Ishikawa (cell line): Measurements from ENCODE around the gene APOA4.
A peak's percentile ranks its signal among the peaks of the same experiment; 100 is the strongest.

Experiments
- CEBPB ChIP-seq: IDR thresholded peaks from 2 replicates; pipeline ENCODE4 v1.6.1; 2012
- CREB1 ChIP-seq: IDR thresholded peaks from 2 replicates; pipeline ENCODE4 v1.6.1; 2012; ENCODE audit warnings: low read depth
- EGR1 ChIP-seq: IDR thresholded peaks from 2 replicates; pipeline ENCODE4 v1.6.1; 2012
- EP300 ChIP-seq: IDR thresholded peaks from 2 replicates; pipeline ENCODE4 v1.6.1; 2012; ENCODE audit warnings: borderline replicate concordance
- FOXM1 ChIP-seq: IDR thresholded peaks from 2 replicates; pipeline ENCODE4 v1.6.1; 2012; ENCODE audit warnings: low read depth, borderline replicate concordance
- NFIC ChIP-seq: IDR thresholded peaks from 2 replicates; pipeline ENCODE4 v1.6.1; 2012
- RAD21 ChIP-seq: IDR thresholded peaks from 2 replicates; pipeline ENCODE4 v1.6.1; 2012; ENCODE audit warnings: low read depth
- TAF1 ChIP-seq: IDR thresholded peaks from 2 replicates; pipeline ENCODE4 v1.6.1; 2012; ENCODE audit warnings: low read depth, mild to moderate bottlenecking
- TCF12 ChIP-seq: IDR thresholded peaks from 2 replicates; pipeline ENCODE4 v1.6.1; 2012; ENCODE audit warnings: low read depth
- TEAD4 ChIP-seq: IDR thresholded peaks from 2 replicates; pipeline ENCODE4 v1.6.1; 2012
- YY1 ChIP-seq: IDR thresholded peaks from 2 replicates; pipeline ENCODE4 v1.6.1; 2012; ENCODE audit warnings: low read depth
- ZBTB7A ChIP-seq: IDR thresholded peaks from 2 replicates; pipeline ENCODE4 v1.6.1; 2012; ENCODE audit warnings: low read depth
- TF ChIP-seq, protein P1 (sequence below): IDR thresholded peaks from 2 replicates; pipeline ENCODE4 v1.6.1; 2012
- TF ChIP-seq, protein P2 (sequence below): IDR thresholded peaks from 2 replicates; pipeline ENCODE4 v1.6.1; 2012; ENCODE audit warnings: low read depth, mild to moderate bottlenecking
- TF ChIP-seq, protein P3 (sequence below): IDR thresholded peaks from 2 replicates; pipeline ENCODE4 v1.6.1; 2012

The APOA4 gene

DNA sequence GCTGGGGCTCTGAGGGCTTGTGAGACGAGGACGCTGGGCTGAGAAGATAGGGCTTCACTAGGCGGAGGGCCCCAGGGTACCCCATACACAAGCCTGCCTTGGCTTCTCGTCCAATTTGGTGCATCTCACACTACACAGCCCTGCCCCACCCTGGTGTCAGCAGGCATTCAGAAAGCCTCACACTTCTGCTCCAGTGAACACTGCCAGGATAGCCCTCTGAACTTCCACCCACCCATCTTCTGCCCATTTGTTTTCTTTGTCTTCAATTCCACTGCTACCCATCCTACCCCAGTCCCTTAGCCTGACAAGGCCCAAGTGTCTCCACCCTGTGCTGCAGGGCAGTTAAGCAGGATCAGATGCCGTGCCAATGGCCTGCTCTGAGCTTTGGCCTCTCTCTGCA, 48.4 kb downstream of the APOA4 start:
- TF ChIP-seq, protein P1, sequence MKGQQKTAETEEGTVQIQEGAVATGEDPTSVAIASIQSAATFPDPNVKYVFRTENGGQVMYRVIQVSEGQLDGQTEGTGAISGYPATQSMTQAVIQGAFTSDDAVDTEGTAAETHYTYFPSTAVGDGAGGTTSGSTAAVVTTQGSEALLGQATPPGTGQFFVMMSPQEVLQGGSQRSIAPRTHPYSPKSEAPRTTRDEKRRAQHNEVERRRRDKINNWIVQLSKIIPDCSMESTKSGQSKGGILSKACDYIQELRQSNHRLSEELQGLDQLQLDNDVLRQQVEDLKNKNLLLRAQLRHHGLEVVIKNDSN, result no peak
- TF ChIP-seq EGR1 (no peak), TCF12 (no peak), FOXM1 (no peak), CEBPB (no peak)

DNA sequence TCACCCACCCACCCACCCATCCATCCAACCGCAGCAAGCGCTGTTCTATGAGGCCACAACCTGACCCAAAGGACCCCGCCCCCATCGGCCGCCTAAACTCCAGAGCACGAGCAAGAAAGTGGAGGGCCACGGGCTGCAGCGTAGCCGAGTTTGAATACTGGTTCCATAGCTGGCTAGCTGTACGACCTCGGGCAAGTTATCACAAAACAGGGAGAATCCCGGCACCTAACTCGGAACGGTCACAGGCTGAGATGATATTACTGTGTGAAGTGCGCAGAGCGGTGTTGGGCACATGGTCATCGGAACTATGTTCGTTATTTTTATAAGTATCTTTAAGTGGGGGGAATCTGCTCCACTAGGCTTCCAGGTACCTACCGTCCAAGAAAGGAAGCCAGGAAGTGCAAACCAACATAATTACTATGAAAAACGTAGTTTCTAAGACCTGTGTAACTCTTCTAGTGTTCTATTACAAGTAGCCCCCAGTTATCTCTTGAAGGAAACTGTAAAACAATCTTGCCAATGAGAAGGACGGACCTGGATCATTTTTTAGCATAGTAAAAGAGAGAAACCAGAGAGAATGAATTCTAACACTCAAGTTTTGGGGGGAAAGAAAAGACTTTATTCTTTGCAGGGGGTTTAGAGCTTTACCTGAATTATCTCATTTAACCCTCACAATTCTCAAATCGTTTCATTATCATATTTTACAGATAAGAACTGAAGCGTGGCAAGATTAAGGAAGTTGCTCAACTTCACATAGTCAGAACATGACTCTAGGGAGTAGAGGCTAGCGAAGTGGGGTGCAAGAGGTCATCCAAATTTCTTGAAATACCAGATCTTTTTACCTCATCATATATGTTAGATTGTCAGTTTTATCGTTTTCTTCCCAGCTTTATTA, 49.7 kb downstream of the APOA4 start:
- no peak for TF ChIP-seq FOXM1
- no peak for TF ChIP-seq CEBPB
- TF ChIP-seq, protein P2, sequence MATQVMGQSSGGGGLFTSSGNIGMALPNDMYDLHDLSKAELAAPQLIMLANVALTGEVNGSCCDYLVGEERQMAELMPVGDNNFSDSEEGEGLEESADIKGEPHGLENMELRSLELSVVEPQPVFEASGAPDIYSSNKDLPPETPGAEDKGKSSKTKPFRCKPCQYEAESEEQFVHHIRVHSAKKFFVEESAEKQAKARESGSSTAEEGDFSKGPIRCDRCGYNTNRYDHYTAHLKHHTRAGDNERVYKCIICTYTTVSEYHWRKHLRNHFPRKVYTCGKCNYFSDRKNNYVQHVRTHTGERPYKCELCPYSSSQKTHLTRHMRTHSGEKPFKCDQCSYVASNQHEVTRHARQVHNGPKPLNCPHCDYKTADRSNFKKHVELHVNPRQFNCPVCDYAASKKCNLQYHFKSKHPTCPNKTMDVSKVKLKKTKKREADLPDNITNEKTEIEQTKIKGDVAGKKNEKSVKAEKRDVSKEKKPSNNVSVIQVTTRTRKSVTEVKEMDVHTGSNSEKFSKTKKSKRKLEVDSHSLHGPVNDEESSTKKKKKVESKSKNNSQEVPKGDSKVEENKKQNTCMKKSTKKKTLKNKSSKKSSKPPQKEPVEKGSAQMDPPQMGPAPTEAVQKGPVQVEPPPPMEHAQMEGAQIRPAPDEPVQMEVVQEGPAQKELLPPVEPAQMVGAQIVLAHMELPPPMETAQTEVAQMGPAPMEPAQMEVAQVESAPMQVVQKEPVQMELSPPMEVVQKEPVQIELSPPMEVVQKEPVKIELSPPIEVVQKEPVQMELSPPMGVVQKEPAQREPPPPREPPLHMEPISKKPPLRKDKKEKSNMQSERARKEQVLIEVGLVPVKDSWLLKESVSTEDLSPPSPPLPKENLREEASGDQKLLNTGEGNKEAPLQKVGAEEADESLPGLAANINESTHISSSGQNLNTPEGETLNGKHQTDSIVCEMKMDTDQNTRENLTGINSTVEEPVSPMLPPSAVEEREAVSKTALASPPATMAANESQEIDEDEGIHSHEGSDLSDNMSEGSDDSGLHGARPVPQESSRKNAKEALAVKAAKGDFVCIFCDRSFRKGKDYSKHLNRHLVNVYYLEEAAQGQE, result no peak
- no peak for TF ChIP-seq YY1
- no peak for TF ChIP-seq EGR1
- no peak for TF ChIP-seq ZBTB7A
- TF ChIP-seq TAF1, result no peak

DNA sequence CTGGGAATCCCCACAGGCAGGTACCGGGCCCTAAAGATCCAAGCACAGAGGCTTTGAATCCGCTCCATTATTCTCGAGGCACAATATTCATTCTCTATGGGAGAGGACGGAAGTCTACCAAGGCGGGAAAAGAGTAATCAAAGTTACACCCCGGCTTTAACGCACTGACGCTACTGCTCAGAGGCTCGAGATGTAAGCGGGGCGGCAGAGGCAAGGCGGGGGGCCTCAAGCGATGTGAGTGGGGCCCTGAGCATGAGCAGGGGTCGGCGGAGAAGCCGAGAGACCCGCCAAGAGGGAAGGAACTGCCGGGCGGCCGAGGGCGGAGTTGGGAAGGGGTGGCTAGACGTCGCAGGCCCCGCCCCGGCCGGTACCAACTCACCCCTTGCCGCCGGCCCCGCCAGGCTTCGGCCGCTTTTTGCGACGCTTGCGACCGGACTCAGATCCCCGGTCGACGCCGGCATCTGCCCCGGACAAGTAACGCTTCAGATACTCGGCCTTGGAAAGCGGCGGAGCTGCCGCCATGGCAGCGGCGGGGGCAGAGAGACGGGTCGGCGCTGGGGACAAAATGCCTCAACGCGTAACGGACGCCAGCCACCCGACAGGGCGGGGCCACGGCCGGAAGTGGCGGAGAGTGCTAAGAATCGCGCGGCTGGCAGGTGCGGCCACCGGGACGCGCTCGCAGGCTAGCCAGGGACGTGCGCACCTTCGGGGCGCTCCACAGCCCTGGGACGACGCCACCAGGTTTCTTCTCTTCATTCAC, 50.5 kb downstream of the APOA4 start, which contains the start of gene BUD13:
Gene BUD13, minus strand, starts transcription at position 545 of the 760 bp plus-strand sequence. Its CDS starts 23 bp downstream, at position 522.
- TF ChIP-seq TCF12 (0 out of 2 replicates have a peak, but pooled peaks have one; percentile 20), CREB1 (0 out of 2 replicates have a peak, but pooled peaks have one; percentile 32), ZBTB7A (no peak; the same call in 1 of the 2 replicates), TEAD4 (peak; percentile 34; the same call in 1 of the 2 replicates), RAD21 (no peak; the same call in 1 of the 2 replicates), NFIC (no peak), YY1 (peak; percentile 93), EP300 (peak; percentile 24; the same call in 1 of the 2 replicates), FOXM1 (no peak), EGR1 (peak; percentile 68; the same call in 1 of the 2 replicates), CEBPB (no peak), TAF1 (peak; percentile 91)
- TF ChIP-seq, protein P1, result peak; percentile 37; the same call in 1 of the 2 replicates
- TF ChIP-seq, protein P2, result no peak
- TF ChIP-seq, protein P3, sequence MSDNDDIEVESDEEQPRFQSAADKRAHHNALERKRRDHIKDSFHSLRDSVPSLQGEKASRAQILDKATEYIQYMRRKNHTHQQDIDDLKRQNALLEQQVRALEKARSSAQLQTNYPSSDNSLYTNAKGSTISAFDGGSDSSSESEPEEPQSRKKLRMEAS, result peak; percentile 93

DNA sequence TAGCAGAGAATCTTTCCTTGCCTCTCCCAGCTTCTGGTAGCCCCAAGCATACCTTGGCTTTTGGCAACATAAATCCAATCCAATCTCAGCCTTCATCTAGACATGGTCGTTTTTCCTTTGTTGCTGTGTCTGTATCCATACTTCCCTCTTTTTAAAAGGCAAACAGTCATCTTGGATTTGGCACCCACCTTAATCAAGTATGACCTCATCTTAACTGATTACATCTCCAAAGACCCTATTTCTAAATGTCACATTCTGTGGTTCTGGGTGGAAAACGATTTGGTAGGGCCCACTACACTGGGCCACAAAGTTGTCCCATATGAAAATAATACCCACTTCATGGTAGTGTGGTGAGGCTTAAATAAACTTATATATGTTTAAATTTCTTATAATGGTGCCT, 51.2 kb downstream of the APOA4 start:
- TF ChIP-seq NFIC (no peak), FOXM1 (0 out of 2 replicates have a peak, but pooled peaks have one; percentile 4), CEBPB (no peak), EGR1 (no peak), ZBTB7A (no peak; the same call in 1 of the 2 replicates), TEAD4 (no peak)
- TF ChIP-seq, protein P2, result no peak
